ENCODE data around the gene CGRRF1.
A peak's percentile ranks its signal among the peaks of the same experiment; 100 is the strongest.

The CGRRF1 gene

DNA sequence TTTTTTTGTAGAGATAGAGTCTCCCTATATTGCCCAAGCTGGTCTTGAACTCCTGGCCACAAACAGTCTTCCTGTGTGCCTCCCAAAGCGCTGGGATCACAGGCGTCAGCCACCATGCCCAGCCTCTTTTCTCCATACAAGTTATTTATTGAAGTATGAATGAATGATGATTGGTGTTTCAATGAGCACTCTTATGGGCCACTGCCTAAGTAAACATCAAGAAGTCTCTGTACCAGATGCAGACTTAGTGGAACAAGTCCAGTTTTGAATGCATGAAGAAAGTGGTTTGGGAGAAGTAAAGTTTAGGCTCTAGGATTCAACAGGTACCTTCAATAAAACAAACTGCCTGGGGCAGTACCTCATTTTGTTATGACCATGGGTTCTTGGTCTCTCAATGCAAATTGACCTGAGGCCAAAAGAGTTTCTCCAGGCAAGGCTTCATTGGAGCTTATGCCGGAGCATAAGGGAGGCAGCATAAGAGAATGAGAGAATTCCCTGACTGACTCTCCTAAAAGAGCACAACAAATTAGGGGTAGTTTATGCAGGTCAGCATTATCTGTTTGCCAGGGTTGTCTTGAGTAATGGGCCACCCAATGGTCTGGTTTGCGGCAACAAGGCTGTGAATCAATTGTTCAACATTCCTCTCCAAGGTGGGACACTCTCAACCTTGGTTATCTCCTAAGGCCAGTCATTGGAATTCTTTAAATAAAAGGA lies 19.8 kb upstream of the CGRRF1 start:
- Histone ChIP-seq H3K4me1 (ENCODE audit: control insufficient read depth, insufficient read depth, low read length) (peaks cover 22% of the 10 kb centered on the region), H3K27me3 (ENCODE audit: control insufficient read depth, insufficient read depth, low read length) (no peaks in the 10 kb centered on the region), H3K9ac (ENCODE audit: low read depth, low read length) (no peak overlapping the region), H3K36me3 (ENCODE audit: control insufficient read depth, insufficient read depth, low read length) (no peaks in the 10 kb centered on the region), H3K4me3 (ENCODE audit: low read depth, low read length) (peak overlapping the region; percentile 98; the same call in 1 of the 2 replicates), H3K27ac (ENCODE audit: low read depth, low read length) (peak overlapping the region; percentile 7), H3K9me3 (ENCODE audit: control insufficient read depth, insufficient read depth, low read length) (no peaks in the 10 kb centered on the region)

DNA sequence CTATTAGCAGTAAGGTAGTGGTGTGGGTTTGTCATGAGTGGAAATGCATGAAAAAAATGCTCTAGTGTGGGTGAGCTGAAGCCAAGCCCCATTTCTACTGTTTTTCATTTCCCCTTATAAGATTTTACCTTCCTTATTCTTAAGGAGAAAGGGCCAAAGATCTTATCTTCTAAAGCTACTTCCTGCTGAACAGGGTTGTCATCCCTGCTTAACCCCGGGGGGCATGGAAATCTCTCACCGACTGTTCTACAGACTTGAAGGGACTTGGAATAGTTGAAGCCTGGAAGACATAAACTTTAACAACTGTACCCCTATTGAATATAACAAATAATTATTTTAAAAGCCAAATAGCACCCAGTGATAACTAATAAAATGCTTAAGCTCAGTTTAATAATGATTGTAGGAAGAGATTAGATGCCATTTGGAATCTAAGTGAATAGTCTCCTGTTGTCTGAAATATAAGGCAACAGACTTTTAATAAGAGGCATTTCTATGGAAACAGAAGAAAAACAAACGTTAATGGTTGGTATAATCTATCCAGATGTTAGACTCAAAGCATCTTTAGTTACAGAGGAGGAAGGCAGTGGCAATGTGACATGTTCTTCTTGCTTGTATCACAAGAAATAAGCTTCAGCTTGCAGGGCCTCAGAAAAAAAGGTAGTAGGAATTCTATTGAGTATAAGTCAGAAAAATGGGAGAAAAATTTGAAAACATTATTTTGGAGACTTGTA lies 19.1 kb upstream of the CGRRF1 start:
- Histone ChIP-seq H3K4me3 (ENCODE audit: low read depth, low read length) (no peak overlapping the region), H3K9ac (ENCODE audit: low read depth, low read length) (no peak overlapping the region), H3K36me3 (ENCODE audit: control insufficient read depth, insufficient read depth, low read length) (no peaks in the 10 kb centered on the region), H3K27me3 (ENCODE audit: control insufficient read depth, insufficient read depth, low read length) (no peaks in the 10 kb centered on the region), H3K9me3 (ENCODE audit: control insufficient read depth, insufficient read depth, low read length) (no peaks in the 10 kb centered on the region), H3K4me1 (ENCODE audit: control insufficient read depth, insufficient read depth, low read length) (peaks cover 19% of the 10 kb centered on the region), H3K27ac (ENCODE audit: low read depth, low read length) (peak overlapping the region; percentile 7)

DNA sequence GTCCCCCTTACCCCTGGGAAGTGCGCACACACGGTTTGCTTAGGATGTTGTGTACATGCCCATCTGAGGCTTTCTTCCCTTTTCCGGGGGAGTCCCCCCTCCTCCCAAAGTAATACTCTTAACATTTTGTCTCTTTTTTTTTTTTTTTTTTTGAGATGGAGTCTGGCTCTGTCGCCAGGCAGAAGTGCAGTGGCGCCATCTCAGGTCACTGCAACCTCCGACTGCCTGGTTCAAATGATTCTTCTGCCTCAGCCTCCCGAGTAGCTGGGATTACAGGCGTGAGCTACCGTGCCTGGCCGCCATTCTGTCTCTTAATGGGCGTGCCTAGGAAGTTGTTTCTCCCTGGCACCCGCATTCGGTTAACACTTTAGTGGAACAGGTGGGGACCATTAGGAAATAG lies 16.4 kb upstream of the CGRRF1 start:
- Histone ChIP-seq H3K4me1 (ENCODE audit: control insufficient read depth, insufficient read depth, low read length) (peaks cover 4% of the 10 kb centered on the region; the same call in 1 of the 2 replicates), H3K4me3 (ENCODE audit: low read depth, low read length) (no peak overlapping the region), H3K9me3 (ENCODE audit: control insufficient read depth, insufficient read depth, low read length) (no peaks in the 10 kb centered on the region), H3K27me3 (ENCODE audit: control insufficient read depth, insufficient read depth, low read length) (no peaks in the 10 kb centered on the region), H3K27ac (ENCODE audit: low read depth, low read length) (no peak overlapping the region), H3K36me3 (ENCODE audit: control insufficient read depth, insufficient read depth, low read length) (no peaks in the 10 kb centered on the region), H3K9ac (ENCODE audit: low read depth, low read length) (no peak overlapping the region)

DNA sequence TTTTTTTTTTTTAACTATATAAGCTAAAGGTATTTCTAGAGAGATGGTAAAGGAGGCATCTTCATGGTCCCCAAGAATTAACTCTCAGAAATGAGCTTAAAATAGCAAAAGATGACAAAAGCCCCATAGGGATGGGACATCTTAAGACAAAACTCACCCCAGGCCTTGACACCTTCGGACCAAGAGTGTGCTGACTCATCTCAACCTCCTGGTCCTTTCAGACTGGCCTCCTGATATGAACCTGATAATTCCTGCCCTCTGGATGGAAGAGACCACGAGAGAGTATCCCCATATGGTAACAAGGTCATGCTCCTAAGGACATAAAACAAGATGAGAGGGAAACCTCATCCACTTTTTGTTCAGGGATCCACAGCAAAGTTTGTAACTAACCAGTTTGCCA lies 12.5 kb upstream of the CGRRF1 start:
- H3K9ac ChIP-seq (ENCODE audit: low read depth, low read length), result no peak overlapping the region
- H3K27me3 ChIP-seq (ENCODE audit: control insufficient read depth, insufficient read depth, low read length), result no peaks in the 10 kb centered on the region
- no peak overlapping the region for H3K27ac ChIP-seq (ENCODE audit: low read depth, low read length)
- no peaks in the 10 kb centered on the region for H3K4me1 ChIP-seq (ENCODE audit: control insufficient read depth, insufficient read depth, low read length)
- H3K36me3 ChIP-seq (ENCODE audit: control insufficient read depth, insufficient read depth, low read length), result no peaks in the 10 kb centered on the region
- no peaks in the 10 kb centered on the region for H3K9me3 ChIP-seq (ENCODE audit: control insufficient read depth, insufficient read depth, low read length)
- H3K4me3 ChIP-seq (ENCODE audit: low read depth, low read length), result no peak overlapping the region

DNA sequence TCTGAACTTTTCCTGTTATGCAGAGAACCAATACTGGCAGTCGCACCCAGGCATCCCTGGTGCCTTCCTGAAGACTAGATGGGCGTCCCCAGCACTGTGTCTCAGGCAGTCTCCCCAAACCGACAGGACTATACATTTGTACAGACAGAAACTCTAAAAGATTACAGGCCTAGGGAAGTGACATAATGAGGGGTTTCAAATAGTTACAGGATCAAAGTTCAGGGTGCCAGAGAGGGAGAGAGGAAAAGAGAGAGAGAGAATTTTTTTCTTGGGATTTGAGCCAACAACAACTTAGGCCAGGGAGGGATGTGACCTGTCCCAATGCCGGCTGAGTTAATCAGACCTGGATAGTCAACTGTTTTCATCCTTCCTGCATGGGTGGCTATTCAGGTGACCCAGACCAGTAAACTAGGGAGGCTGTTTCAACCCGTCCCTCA lies 11.6 kb upstream of the CGRRF1 start:
- Histone ChIP-seq H3K27ac (ENCODE audit: low read depth, low read length) (no peak overlapping the region), H3K36me3 (ENCODE audit: control insufficient read depth, insufficient read depth, low read length) (no peaks in the 10 kb centered on the region), H3K27me3 (ENCODE audit: control insufficient read depth, insufficient read depth, low read length) (no peaks in the 10 kb centered on the region), H3K4me1 (ENCODE audit: control insufficient read depth, insufficient read depth, low read length) (no peaks in the 10 kb centered on the region), H3K9ac (ENCODE audit: low read depth, low read length) (no peak overlapping the region), H3K4me3 (ENCODE audit: low read depth, low read length) (no peak overlapping the region), H3K9me3 (ENCODE audit: control insufficient read depth, insufficient read depth, low read length) (no peaks in the 10 kb centered on the region)

DNA sequence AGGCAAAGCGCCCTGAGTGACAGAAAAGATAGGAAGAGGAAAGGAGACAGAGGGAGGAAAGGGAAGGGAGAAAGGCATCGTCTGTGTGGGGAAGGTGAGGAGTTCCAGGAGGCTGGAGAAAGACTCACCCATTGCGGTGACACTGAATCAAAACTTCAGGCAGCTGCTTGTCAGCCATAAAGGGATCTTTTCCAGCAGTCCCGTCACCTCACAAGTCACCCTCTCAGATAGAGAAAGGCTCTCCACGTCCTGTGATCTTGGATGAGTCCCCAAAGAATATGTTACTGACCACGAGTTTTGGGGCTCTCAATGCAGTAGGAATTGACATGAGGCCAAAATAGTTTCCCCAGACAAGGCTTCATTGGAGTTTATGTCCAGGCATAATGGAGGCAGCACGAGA lies 11.1 kb upstream of the CGRRF1 start:
- Histone ChIP-seq H3K9ac (ENCODE audit: low read depth, low read length) (no peak overlapping the region), H3K27ac (ENCODE audit: low read depth, low read length) (no peak overlapping the region), H3K4me3 (ENCODE audit: low read depth, low read length) (no peak overlapping the region), H3K27me3 (ENCODE audit: control insufficient read depth, insufficient read depth, low read length) (no peaks in the 10 kb centered on the region), H3K4me1 (ENCODE audit: control insufficient read depth, insufficient read depth, low read length) (no peaks in the 10 kb centered on the region), H3K9me3 (ENCODE audit: control insufficient read depth, insufficient read depth, low read length) (no peaks in the 10 kb centered on the region), H3K36me3 (ENCODE audit: control insufficient read depth, insufficient read depth, low read length) (no peaks in the 10 kb centered on the region)

DNA sequence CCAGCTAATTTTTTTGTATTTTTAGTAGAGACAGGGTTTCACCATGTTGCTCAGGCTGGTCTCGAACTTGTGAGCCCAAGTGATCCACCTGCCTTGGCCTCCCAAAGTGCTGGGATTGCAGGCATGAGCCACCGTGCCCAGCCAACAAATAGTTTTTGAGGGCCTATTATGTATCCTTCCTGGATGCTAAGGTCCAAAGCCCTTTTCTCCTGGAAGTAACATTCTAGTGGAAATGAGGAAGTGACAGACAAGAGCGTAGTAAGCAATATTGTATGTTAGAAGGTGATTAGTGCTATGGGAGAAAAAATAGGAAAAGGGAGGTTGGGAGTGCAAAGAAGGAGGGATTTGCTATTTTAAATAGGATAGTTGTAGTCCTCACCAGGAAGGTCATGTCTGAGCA lies 9.0 kb upstream of the CGRRF1 start:
- Histone ChIP-seq H3K9ac (ENCODE audit: low read depth, low read length) (no peak overlapping the region), H3K4me3 (ENCODE audit: low read depth, low read length) (no peak overlapping the region), H3K4me1 (ENCODE audit: control insufficient read depth, insufficient read depth, low read length) (no peaks in the 10 kb centered on the region), H3K27ac (ENCODE audit: low read depth, low read length) (no peak overlapping the region), H3K9me3 (ENCODE audit: control insufficient read depth, insufficient read depth, low read length) (no peaks in the 10 kb centered on the region), H3K36me3 (ENCODE audit: control insufficient read depth, insufficient read depth, low read length) (no peaks in the 10 kb centered on the region), H3K27me3 (ENCODE audit: control insufficient read depth, insufficient read depth, low read length) (no peaks in the 10 kb centered on the region)

DNA sequence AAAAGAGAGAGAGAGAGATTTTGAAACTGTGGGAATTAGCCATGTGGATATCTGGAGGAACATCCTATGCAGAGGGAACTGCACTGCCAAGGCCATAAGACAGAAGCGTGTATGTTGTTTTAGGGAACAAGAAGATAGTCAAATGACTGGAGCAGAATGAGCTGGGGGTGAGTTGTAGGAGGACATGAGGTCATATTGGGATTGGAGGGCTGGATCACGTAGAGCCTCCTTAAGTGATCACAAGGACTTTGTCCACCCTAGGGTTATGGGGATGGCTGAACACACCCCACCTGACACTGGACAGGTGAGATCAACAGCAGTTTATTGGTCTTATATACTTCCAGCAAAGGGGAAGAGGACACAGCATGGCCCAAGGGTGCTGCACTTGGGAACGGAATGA lies 8.2 kb upstream of the CGRRF1 start:
- no peaks in the 10 kb centered on the region for H3K36me3 ChIP-seq (ENCODE audit: control insufficient read depth, insufficient read depth, low read length)
- H3K27ac ChIP-seq (ENCODE audit: low read depth, low read length), result no peak overlapping the region
- no peaks in the 10 kb centered on the region for H3K4me1 ChIP-seq (ENCODE audit: control insufficient read depth, insufficient read depth, low read length)
- H3K9ac ChIP-seq (ENCODE audit: low read depth, low read length), result no peak overlapping the region
- H3K27me3 ChIP-seq (ENCODE audit: control insufficient read depth, insufficient read depth, low read length), result no peaks in the 10 kb centered on the region
- no peak overlapping the region for H3K4me3 ChIP-seq (ENCODE audit: low read depth, low read length)
- no peaks in the 10 kb centered on the region for H3K9me3 ChIP-seq (ENCODE audit: control insufficient read depth, insufficient read depth, low read length)

DNA sequence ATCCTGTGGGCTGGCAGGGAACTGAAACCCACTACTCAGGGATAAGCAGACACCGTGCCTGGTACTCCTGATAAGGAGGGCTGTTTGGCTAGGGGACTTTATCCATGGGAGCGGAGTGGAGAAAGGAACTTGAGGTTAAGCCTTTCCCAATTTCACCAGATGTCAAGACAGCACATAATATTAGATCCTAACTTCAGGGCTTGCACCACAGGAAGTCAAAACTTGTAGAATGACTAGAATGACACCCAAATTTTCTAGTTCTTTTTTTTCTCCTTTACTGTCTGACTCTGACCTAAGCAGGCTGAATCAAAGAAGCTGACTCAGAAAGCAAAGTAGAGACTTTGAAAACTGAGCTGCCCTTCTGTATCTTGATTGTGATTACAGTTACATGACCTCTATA lies 7.1 kb upstream of the CGRRF1 start:
- Histone ChIP-seq H3K27ac (ENCODE audit: low read depth, low read length) (no peak overlapping the region), H3K36me3 (ENCODE audit: control insufficient read depth, insufficient read depth, low read length) (no peaks in the 10 kb centered on the region), H3K4me3 (ENCODE audit: low read depth, low read length) (no peak overlapping the region), H3K9me3 (ENCODE audit: control insufficient read depth, insufficient read depth, low read length) (no peaks in the 10 kb centered on the region), H3K27me3 (ENCODE audit: control insufficient read depth, insufficient read depth, low read length) (no peaks in the 10 kb centered on the region), H3K4me1 (ENCODE audit: control insufficient read depth, insufficient read depth, low read length) (no peaks in the 10 kb centered on the region), H3K9ac (ENCODE audit: low read depth, low read length) (no peak overlapping the region)

DNA sequence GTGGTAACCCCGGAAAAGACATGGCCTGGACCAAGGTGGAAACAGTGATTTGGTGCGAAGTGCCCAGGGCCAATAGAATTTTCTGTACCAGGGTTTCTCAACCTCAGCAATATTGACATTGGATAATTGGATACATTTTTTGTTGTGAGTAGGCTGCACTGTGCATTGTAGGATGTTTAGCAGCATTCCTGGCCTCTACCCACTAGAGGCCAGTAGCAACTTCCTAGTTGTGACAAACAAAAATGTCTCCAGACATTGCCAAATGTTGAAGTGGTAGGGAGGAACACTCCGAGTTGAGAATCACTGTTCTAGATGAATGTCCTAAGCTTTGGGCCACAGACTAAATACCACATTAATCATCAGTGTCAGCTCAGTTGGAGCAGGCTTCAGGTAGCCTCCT lies 6.2 kb upstream of the CGRRF1 start:
- Histone ChIP-seq H3K4me1 (ENCODE audit: control insufficient read depth, insufficient read depth, low read length) (no peaks in the 10 kb centered on the region), H3K27me3 (ENCODE audit: control insufficient read depth, insufficient read depth, low read length) (peaks cover under 1% of the 10 kb centered on the region; the same call in 1 of the 2 replicates), H3K9ac (ENCODE audit: low read depth, low read length) (no peak overlapping the region), H3K9me3 (ENCODE audit: control insufficient read depth, insufficient read depth, low read length) (no peaks in the 10 kb centered on the region), H3K27ac (ENCODE audit: low read depth, low read length) (no peak overlapping the region), H3K36me3 (ENCODE audit: control insufficient read depth, insufficient read depth, low read length) (no peaks in the 10 kb centered on the region), H3K4me3 (ENCODE audit: low read depth, low read length) (no peak overlapping the region)

DNA sequence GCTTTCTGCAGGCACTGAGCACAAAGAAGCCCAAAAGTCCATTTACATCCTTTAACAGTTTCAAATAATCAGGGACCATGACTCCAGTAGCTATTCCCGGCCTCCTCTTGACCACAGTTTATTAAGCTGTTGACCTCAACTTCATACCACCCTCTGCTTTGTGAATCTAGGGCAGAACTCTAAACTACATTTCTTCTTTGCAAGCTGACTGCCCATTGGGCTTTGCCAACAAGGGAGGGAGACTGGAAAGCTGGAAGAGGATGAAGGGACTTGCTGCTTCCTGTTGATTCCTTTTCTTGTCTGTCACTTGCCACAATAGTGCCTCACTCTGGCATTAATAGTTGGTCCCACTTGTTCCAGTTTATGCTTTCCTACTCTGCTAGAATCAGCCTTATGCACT lies 2.7 kb downstream of the CGRRF1 start:
- H3K27me3 ChIP-seq (ENCODE audit: control insufficient read depth, insufficient read depth, low read length), result peaks cover 4% of the 10 kb centered on the region; the same call in 1 of the 2 replicates
- H3K27ac ChIP-seq (ENCODE audit: low read depth, low read length), result no peak overlapping the region

More for the DNA sequence above, 2.7 kb downstream of the CGRRF1 start:
- Histone ChIP-seq H3K9ac (ENCODE audit: low read depth, low read length) (no peak overlapping the region), H3K9me3 (ENCODE audit: control insufficient read depth, insufficient read depth, low read length) (peaks cover 4% of the 10 kb centered on the region; the same call in 1 of the 2 replicates), H3K36me3 (ENCODE audit: control insufficient read depth, insufficient read depth, low read length) (no peaks in the 10 kb centered on the region), H3K4me1 (ENCODE audit: control insufficient read depth, insufficient read depth, low read length) (peaks cover 8% of the 10 kb centered on the region), H3K4me3 (ENCODE audit: low read depth, low read length) (no peak overlapping the region)
